GM23338 (cell line): Measurements from ENCODE around the gene HTR6. TPM values are rescaled to one million over a fixed set of nuclear protein-coding genes. Genes with fewer than 3 reads are reported as not detected.

Experiments
- ATAC-seq: fragments of 200-7000 bp; cut with Tn5 transposase; 3 replicates; pipeline ENCODE4 v1.9.1; 2020
- DNase-seq: peaks from one replicate; pipeline ENCODE4 v3.0.0-alpha.2; 2015; ENCODE audit warnings: low spot score
- H2AFZ ChIP-seq: fragments of 200-600 bp; sonication (generic); 2 replicates; pipeline ENCODE4 v1.8.0; 2016; ENCODE audit warnings: antibody characterized with exemption, mild to moderate bottlenecking, moderate library complexity
- H3F3A ChIP-seq: fragments of 200-600 bp; sonication (generic); replicated peaks from 2 replicates; pipeline ENCODE4 v1.8.0; 2017; ENCODE audit warnings: antibody characterized with exemption, mixed run types, low read depth
- H3K27ac ChIP-seq: fragments of 200-600 bp; sonication (generic); 2 replicates; pipeline ENCODE4 v1.6.1; 2016; ENCODE audit warnings: low read depth
- H3K27me3 ChIP-seq: fragments of 200-600 bp; sonication (generic); 2 replicates; pipeline ENCODE4 v1.8.0; 2016; ENCODE audit warnings: mild to moderate bottlenecking, mixed run types, moderate library complexity; ENCODE audit not compliant: insufficient read depth
- H3K36me3 ChIP-seq: fragments of 200-600 bp; sonication (generic); 2 replicates; pipeline ENCODE4 v1.8.0; 2016; ENCODE audit warnings: mild to moderate bottlenecking; ENCODE audit not compliant: insufficient read depth
- H3K4me1 ChIP-seq: fragments of 200-600 bp; sonication (generic); 2 replicates; pipeline ENCODE4 v1.8.0; 2016; ENCODE audit warnings: mild to moderate bottlenecking, moderate library complexity; ENCODE audit not compliant: insufficient read depth
- H3K4me2 ChIP-seq: fragments of 200-600 bp; sonication (generic); 2 replicates; pipeline ENCODE4 v1.7.1; 2017; ENCODE audit warnings: mixed run types
- H3K4me3 ChIP-seq: fragments of 200-600 bp; sonication (generic); 2 replicates; pipeline ENCODE4 v1.6.1; 2016; ENCODE audit warnings: mixed run types
- H3K79me2 ChIP-seq: fragments of 200-600 bp; sonication (generic); replicated peaks from 2 replicates; pipeline ENCODE4 v1.8.0; 2017; ENCODE audit warnings: mild to moderate bottlenecking; ENCODE audit not compliant: insufficient read depth
- H3K9me2 ChIP-seq: fragments of 200-600 bp; sonication (generic); 2 replicates; pipeline ENCODE4 v1.8.0; 2017; ENCODE audit not compliant: insufficient read depth
- H4K20me1 ChIP-seq: fragments of 200-600 bp; sonication (generic); replicated peaks from 2 replicates; pipeline ENCODE4 v1.8.0; 2017; ENCODE audit warnings: mild to moderate bottlenecking; ENCODE audit not compliant: insufficient read depth
- H3K27ac Mint-ChIP-seq: 2 replicates; pipeline ENCODE4 v1.8.0; 2020; ENCODE audit warnings: inconsistent platforms, mild to moderate bottlenecking, moderate library complexity, mixed read lengths
- H3K27me3 Mint-ChIP-seq: 3 replicates; pipeline ENCODE4 v1.8.0; 2022; ENCODE audit warnings: low read depth, mild to moderate bottlenecking, moderate library complexity, mixed read lengths, inconsistent platforms; ENCODE audit not compliant: insufficient read depth, poor library complexity
- H3K36me3 Mint-ChIP-seq: 3 replicates; pipeline ENCODE4 v1.8.0; 2021; ENCODE audit warnings: low read depth, mild to moderate bottlenecking, inconsistent platforms, moderate library complexity, mixed read lengths
- H3K4me1 Mint-ChIP-seq: 3 replicates; pipeline ENCODE4 v1.8.0; 2020; ENCODE audit warnings: mild to moderate bottlenecking, inconsistent platforms, mixed read lengths
- H3K4me3 Mint-ChIP-seq: 3 replicates; pipeline ENCODE4 v1.8.0; 2021; ENCODE audit warnings: moderate library complexity, mild to moderate bottlenecking, inconsistent platforms, mixed read lengths
- H3K9me3 Mint-ChIP-seq: 3 replicates; pipeline ENCODE4 v1.8.0; 2020; ENCODE audit warnings: moderate library complexity, mild to moderate bottlenecking, inconsistent platforms, mixed read lengths
- CREB1 ChIP-seq: fragments of 250-450 bp; sonication (Bioruptor Pico); IDR thresholded peaks from 2 replicates; pipeline ENCODE4 v1.5.0; 2020; ENCODE audit warnings: low read depth, mild to moderate bottlenecking, moderate library complexity
- CTCF ChIP-seq, 2 experiments: fragments of 200-600 bp in 1 of 2; sonication (generic) in 1 of 2; conservative IDR thresholded peaks; 2 replicates each; pipeline versions ENCODE4 v1.5.1 to v1.6.1; 2016 to 2017; ENCODE audit warnings: antibody characterized with exemption in 2 of 2, low read depth in 2 of 2, mild to moderate bottlenecking in 2 of 2, moderate library complexity in 1 of 2
- ETS1 ChIP-seq: IDR thresholded peaks from 2 replicates; pipeline ENCODE4 v1.6.1; 2016; ENCODE audit warnings: antibody characterized with exemption
- EZH2 ChIP-seq: fragments of 200-600 bp; sonication (generic); IDR thresholded peaks from one replicate; pipeline ENCODE4 v1.8.0; 2017; ENCODE audit warnings: antibody characterized with exemption, mild to moderate bottlenecking, low read depth; ENCODE audit not compliant: unreplicated experiment
- EZH2phosphoT487 ChIP-seq: fragments of 200-600 bp; sonication (generic); IDR thresholded peaks from one replicate; pipeline ENCODE4 v1.8.1; 2018; ENCODE audit warnings: antibody characterized with exemption; ENCODE audit not compliant: unreplicated experiment
- JUNB ChIP-seq: IDR thresholded peaks from one replicate; pipeline ENCODE4 v1.6.1; 2016; ENCODE audit warnings: antibody characterized with exemption; ENCODE audit not compliant: unreplicated experiment
- NANOG ChIP-seq: IDR thresholded peaks from 2 replicates; pipeline ENCODE4 v1.6.1; 2016; ENCODE audit warnings: antibody characterized with exemption, borderline replicate concordance
- POLR2AphosphoS5 ChIP-seq: IDR thresholded peaks from 2 replicates; pipeline ENCODE4 v1.6.1; 2016; ENCODE audit warnings: antibody characterized with exemption, low read depth
- REST ChIP-seq: IDR thresholded peaks from one replicate; pipeline ENCODE4 v1.6.1; 2018; ENCODE audit warnings: antibody characterized with exemption; ENCODE audit not compliant: unreplicated experiment
- STAT1 ChIP-seq: IDR thresholded peaks from one replicate; pipeline ENCODE4 v1.6.1; 2016; ENCODE audit warnings: antibody characterized with exemption; ENCODE audit not compliant: unreplicated experiment
- ZNF114 ChIP-seq: fragments of 250-450 bp; sonication (Bioruptor Pico); IDR thresholded peaks from 2 replicates; pipeline ENCODE4 v1.5.0; 2020; ENCODE audit warnings: mild to moderate bottlenecking, moderate library complexity
- ZNF331 ChIP-seq: fragments of 250-450 bp; sonication (Bioruptor Pico); IDR thresholded peaks from 2 replicates; pipeline ENCODE4 v1.5.0; 2020; ENCODE audit warnings: low read depth, mild to moderate bottlenecking, moderate library complexity
- ZNF462 ChIP-seq: fragments of 250-450 bp; sonication (Bioruptor Pico); IDR thresholded peaks from 2 replicates; pipeline ENCODE4 v1.5.0; 2020; ENCODE audit warnings: mild to moderate bottlenecking, moderate library complexity
- polyA plus RNA-seq: library from polyadenylated mRNA; unstranded; fragments of >200 nt; fragmentation: Nextera tagmentation; extraction: Ambion mirVana; gene quantifications from 2 replicates; pipeline ENCODE4 v1.2.1, GENCODE V29; 2016
- total RNA-seq: library from RNA; depleted of rRNA; stranded (reverse); fragments of >200 nt; shearing (Covaris generic); gene quantifications from 2 replicates; pipeline ENCODE4 v1.2.3, GENCODE V29; 2014

HTR6 gene
- total and polyA plus RNA-seq, 2 experiments from 2014 or later: 0.26 to 0.66 TPM

- H3K4me3 ChIP-seq: no peak overlapping the region
- no peaks in the 10 kb centered on the region for H3K9me3 Mint-ChIP-seq
- no peak overlapping the region for H3K27ac ChIP-seq
- no peaks in the 10 kb centered on the region for H3K36me3 ChIP-seq
- TF ChIP-seq CREB1 (no peak), EZH2 (no peak), NANOG (no peak), ZNF114 (CRISPR knock-in tag) (no peak), ZNF331 (CRISPR knock-in tag) (no peak), ZNF462 (no peak), ETS1 (no peak), JUNB (no peak), EZH2phosphoT487 (no peak), REST (no peak), STAT1 (no peak), CTCF (conservative IDR thresholded peaks at IDR 0.05; ENCODE audit: low read depth in 2 of 2) (no peak), POLR2AphosphoS5 (no peak)
- no peaks in the 10 kb centered on the region for H3K27me3 ChIP-seq
- no peak overlapping the region for H3K4me2 ChIP-seq
- no peak overlapping the region for H2AFZ ChIP-seq
- peaks cover 8% of the 10 kb centered on the region for H3K27me3 Mint-ChIP-seq
- no peaks in the 10 kb centered on the region for H3F3A ChIP-seq
- H3K9me2 ChIP-seq: no peaks in the 10 kb centered on the region
- no peaks in the 10 kb centered on the region for H3K79me2 ChIP-seq
- H3K36me3 Mint-ChIP-seq: peaks cover 3% of the 10 kb centered on the region; the same call in 2 of the 3 replicates
- DNase-seq (no peak), ATAC-seq (no peak)
- H3K4me1 ChIP-seq: peaks cover 16% of the 10 kb centered on the region
- no peak overlapping the region for H3K4me3 Mint-ChIP-seq
- H4K20me1 ChIP-seq: no peaks in the 10 kb centered on the region; the same call in 1 of the 2 replicates
- peaks cover 20% of the 10 kb centered on the region for H3K4me1 Mint-ChIP-seq
- no peak overlapping the region for H3K27ac Mint-ChIP-seq
Measured at GRCh38 chr1:19633106-19633505, 31.6 kb upstream of the HTR6 start.
